B cell (primary cell): ENCODE data around the gene CCL3. TPM values are rescaled to one million over a fixed set of nuclear protein-coding genes. Genes with fewer than 3 reads are reported as not detected.
"Not testable (repeated sequence)": the region's sequence is repeated elsewhere in the genome, so short reads cannot be mapped to it uniquely, and the experiment has no call there.

Source experiments
- ATAC-seq: fragments of 200-7000 bp; cut with Tn5 transposase; one replicate; pipeline ENCODE4 v1.10.0; 2021; ENCODE audit warnings: low read depth, mild to moderate bottlenecking, moderate number of reproducible peaks, moderate library complexity
- CTCF ChIA-PET: fragments of 350-600 bp; sonication (Branson Sonifier 250); formaldehyde crosslinking; loops from one replicate; lab custom pipeline; 2021; ENCODE audit warnings: antibody characterized with exemption, inconsistent platforms; lab: Charles Lee
- POLR2A ChIA-PET: fragments of 350-600 bp; sonication (Branson Sonifier 250); formaldehyde crosslinking; loops from one replicate; lab custom pipeline; 2021; ENCODE audit warnings: antibody characterized with exemption; lab: Charles Lee
- DNase-seq: peaks from one replicate; pipeline ENCODE4 v3.0.0; 2013
- H2AFZ ChIP-seq: 2 replicates; pipeline ENCODE4 v1.6.1; 2012; ENCODE audit warnings: mild to moderate bottlenecking, low read depth, low read length; ENCODE audit not compliant: insufficient read depth, poor library complexity, severe bottlenecking
- H3K27ac ChIP-seq, 2 donors: 1 replicate in 1 of 2; 2 replicates in 1 of 2; pipeline ENCODE4 v1.5.1; 2012 to 2013; ENCODE audit warnings: low read length in 2 of 2, mild to moderate bottlenecking in 2 of 2, moderate library complexity in 1 of 2
- H3K27me3 ChIP-seq, 4 experiments: fragments of 200-600 bp in 1 of 4; sonication (generic) in 1 of 4; replicated peaks in 1 of 4; 1 replicate in 2 of 4; 2 replicates in 2 of 4; pipeline versions ENCODE4 v1.6.1 to v1.7.0; 2013 to 2016; ENCODE audit warnings: low read length in 3 of 4, mild to moderate bottlenecking in 2 of 4, mixed read lengths in 1 of 4, moderate library complexity in 1 of 4; ENCODE audit not compliant: insufficient read depth in 4 of 4, control insufficient read depth in 3 of 4; ENCODE audit errors: control extremely low read depth in 1 of 4
- H3K36me3 ChIP-seq, 2 experiments: replicated peaks in 1 of 2; 1 replicate in 1 of 2; 2 replicates in 1 of 2; pipeline versions ENCODE4 v1.6.1 to v1.7.1; 2013; ENCODE audit warnings: low read length in 1 of 2; ENCODE audit not compliant: insufficient read depth in 2 of 2, control insufficient read depth in 1 of 2; ENCODE audit errors: control extremely low read depth in 1 of 2, extremely low read depth in 1 of 2
- H3K4me1 ChIP-seq, 2 donors: fragments of 200-600 bp in 1 of 2; sonication (generic) in 1 of 2; 1 replicate in 1 of 2; 2 replicates in 1 of 2; pipeline versions ENCODE4 v1.5.1 to v1.6.1; 2013 to 2017; ENCODE audit warnings: low read length in 2 of 2; ENCODE audit not compliant: control insufficient read depth in 2 of 2, insufficient read depth in 2 of 2
- H3K4me2 ChIP-seq: replicated peaks from 2 replicates; pipeline ENCODE3; 2012; ENCODE audit warnings: mild to moderate bottlenecking, low read depth, low read length; ENCODE audit not compliant: poor library complexity, severe bottlenecking
- H3K4me3 ChIP-seq, 5 experiments: fragments of 200-600 bp in 1 of 5; sonication (generic) in 1 of 5; 1 replicate in 3 of 5; 2 replicates in 2 of 5; pipeline versions ENCODE4 v1.5.1 to v1.7.0; 2011 to 2016; ENCODE audit warnings: low read length in 4 of 5, mild to moderate bottlenecking in 4 of 5, low read depth in 2 of 5, control low read depth in 1 of 5, moderate library complexity in 1 of 5; ENCODE audit not compliant: insufficient read depth in 1 of 5; ENCODE audit errors: control extremely low read depth in 1 of 5, extremely low read depth in 1 of 5
- H3K79me2 ChIP-seq: fragments of 200-600 bp; sonication (generic); one replicate; pipeline ENCODE4 v1.6.0; 2016; ENCODE audit warnings: low read length; ENCODE audit not compliant: control insufficient read depth, insufficient read depth
- H3K9ac ChIP-seq: fragments of 200-600 bp; sonication (generic); 2 replicates; pipeline ENCODE4 v1.6.1; 2017; ENCODE audit warnings: mild to moderate bottlenecking, low read length, moderate library complexity
- H3K9me3 ChIP-seq, 3 donors: one replicate each; pipeline versions ENCODE4 v1.6.1 to v1.7.1; 2013; ENCODE audit warnings: low read length in 2 of 3; ENCODE audit not compliant: control insufficient read depth in 2 of 3, insufficient read depth in 1 of 3; ENCODE audit errors: control extremely low read depth in 1 of 3
- H4K20me1 ChIP-seq: 2 replicates; pipeline ENCODE4 v1.6.0; 2012; ENCODE audit warnings: mild to moderate bottlenecking, low read length; ENCODE audit not compliant: insufficient read depth, control insufficient read depth, poor library complexity, severe bottlenecking
- H3K27ac Mint-ChIP-seq: one replicate; pipeline ENCODE4 v1.8.0; 2021; ENCODE audit warnings: mixed read lengths
- H3K27me3 Mint-ChIP-seq: one replicate; pipeline ENCODE4 v1.8.0; 2021; ENCODE audit warnings: mixed read lengths
- H3K4me1 Mint-ChIP-seq: one replicate; pipeline ENCODE4 v1.8.0; 2021; ENCODE audit warnings: mixed read lengths
- H3K4me3 Mint-ChIP-seq: one replicate; pipeline ENCODE4 v1.8.0; 2021; ENCODE audit warnings: mixed read lengths
- H3K9me3 Mint-ChIP-seq: one replicate; pipeline ENCODE4 v1.8.0; 2022; ENCODE audit warnings: mixed read lengths; ENCODE audit not compliant: insufficient read depth
- EZH2 ChIP-seq: IDR thresholded peaks from 2 replicates; pipeline ENCODE4 v1.6.1; 2012; ENCODE audit warnings: borderline replicate concordance, low read depth, mild to moderate bottlenecking, moderate library complexity, low read length; ENCODE audit not compliant: insufficient read depth, poor library complexity, severe bottlenecking
- WGBS: methylation state at CpG from one replicate; pipeline ENCODE4 v1.1.5; 2013; ENCODE audit warnings: missing lambda C conversion rate; ENCODE audit not compliant: insufficient coverage; 5-methylcytosine and 5-hydroxymethylcytosine counted together
- intact Hi-C: fragments of 100-400 bp; cut with micrococcal nuclease; formaldehyde crosslinking; loops from one replicate; pipeline ENCODE4 v1.10.0; 2022
- polyA plus RNA-seq: library from polyadenylated mRNA; depleted of rRNA; stranded (reverse); fragments of >200 nt; gene quantifications from 2 replicates; pipeline ENCODE4 v1.2.3, GENCODE V29; 2012
- total RNA-seq, 2 donors: library from RNA; stranded (reverse); fragments of 120-200 nt in 1 of 2; gene quantifications; 1 replicate in 1 of 2; 2 replicates in 1 of 2; pipeline versions ENCODE4 v1.2.3 to v1.2.4, GENCODE V29; 2013 to 2022
- TF ChIP-seq, protein P1 (sequence below): fragments of 200-600 bp; IDR thresholded peaks from one replicate; pipeline ENCODE4 v1.8.0; 2022; ENCODE audit warnings: antibody characterized with exemption, mild to moderate bottlenecking

CCL3 gene
- total and polyA plus RNA-seq, 2 donors (not counting 1 experiment from before 2014, with no cell fraction given), result 5.7 to 31.3 TPM

DNA sequence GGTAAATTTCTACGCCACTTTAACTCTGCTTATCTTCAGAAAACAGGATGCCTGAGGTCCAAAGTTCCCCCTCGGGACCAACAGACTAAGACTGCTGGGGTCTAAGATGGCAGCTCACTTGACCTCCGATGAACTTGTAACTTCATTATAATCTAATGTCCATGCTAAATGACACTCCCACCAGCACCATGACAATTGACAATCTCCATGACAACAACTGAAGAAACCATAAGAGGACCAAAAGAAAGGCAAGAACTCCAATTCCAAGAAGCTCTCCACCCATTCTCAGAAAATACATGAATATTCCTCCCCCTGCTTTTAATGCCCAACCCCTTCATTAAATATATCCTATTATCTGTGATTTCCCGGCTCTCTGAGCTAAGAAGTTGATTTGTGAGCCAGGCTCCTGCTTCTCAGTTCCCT, 21.1 kb upstream of the CCL3 start:
- Mint-ChIP-seq H3K4me3 (peak overlapping the region; percentile 14), H3K27ac (no peak overlapping the region), H3K9me3 (peaks cover 11% of the 10 kb centered on the region), H3K4me1 (peaks cover 31% of the 10 kb centered on the region), H3K27me3 (peaks cover 18% of the 10 kb centered on the region)
- Histone ChIP-seq H3K4me1 (peaks cover 12 to 20% of the 10 kb centered on the region in 2 donors), H3K79me2 (no peaks in the 10 kb centered on the region), H2AFZ (no peak overlapping the region), H3K4me2 (no peak overlapping the region), H3K27me3 (peaks cover 0 to 4% (median 0%) of the 10 kb centered on the region in 4 experiments), H4K20me1 (no peaks in the 10 kb centered on the region), H3K27ac (peak overlapping the region in 1 of 2 donors; percentile 20), H3K4me3 (no peak overlapping the region), H3K9ac (no peak overlapping the region), H3K36me3 (no peaks in the 10 kb centered on the region), H3K9me3 (peaks cover 1 to 15% (median 9%) of the 10 kb centered on the region in 3 donors)
- DNase-seq, result no peak
- ChIA-PET CTCF (interaction anchor here (1.4 kb wide), 1 partner anchor 21 kb away, joined by 4 read pairs; the partner anchor contains the start of gene CCL3), POLR2A (no interaction called here)
- TF ChIP-seq, protein P1, sequence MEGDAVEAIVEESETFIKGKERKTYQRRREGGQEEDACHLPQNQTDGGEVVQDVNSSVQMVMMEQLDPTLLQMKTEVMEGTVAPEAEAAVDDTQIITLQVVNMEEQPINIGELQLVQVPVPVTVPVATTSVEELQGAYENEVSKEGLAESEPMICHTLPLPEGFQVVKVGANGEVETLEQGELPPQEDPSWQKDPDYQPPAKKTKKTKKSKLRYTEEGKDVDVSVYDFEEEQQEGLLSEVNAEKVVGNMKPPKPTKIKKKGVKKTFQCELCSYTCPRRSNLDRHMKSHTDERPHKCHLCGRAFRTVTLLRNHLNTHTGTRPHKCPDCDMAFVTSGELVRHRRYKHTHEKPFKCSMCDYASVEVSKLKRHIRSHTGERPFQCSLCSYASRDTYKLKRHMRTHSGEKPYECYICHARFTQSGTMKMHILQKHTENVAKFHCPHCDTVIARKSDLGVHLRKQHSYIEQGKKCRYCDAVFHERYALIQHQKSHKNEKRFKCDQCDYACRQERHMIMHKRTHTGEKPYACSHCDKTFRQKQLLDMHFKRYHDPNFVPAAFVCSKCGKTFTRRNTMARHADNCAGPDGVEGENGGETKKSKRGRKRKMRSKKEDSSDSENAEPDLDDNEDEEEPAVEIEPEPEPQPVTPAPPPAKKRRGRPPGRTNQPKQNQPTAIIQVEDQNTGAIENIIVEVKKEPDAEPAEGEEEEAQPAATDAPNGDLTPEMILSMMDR, result no peak
- no peak for TF ChIP-seq EZH2
- ATAC-seq, result no peak
- intact Hi-C loops, result no loop called here
- 26% methylated on average over 3 of the region's 4 CpGs for WGBS

DNA sequence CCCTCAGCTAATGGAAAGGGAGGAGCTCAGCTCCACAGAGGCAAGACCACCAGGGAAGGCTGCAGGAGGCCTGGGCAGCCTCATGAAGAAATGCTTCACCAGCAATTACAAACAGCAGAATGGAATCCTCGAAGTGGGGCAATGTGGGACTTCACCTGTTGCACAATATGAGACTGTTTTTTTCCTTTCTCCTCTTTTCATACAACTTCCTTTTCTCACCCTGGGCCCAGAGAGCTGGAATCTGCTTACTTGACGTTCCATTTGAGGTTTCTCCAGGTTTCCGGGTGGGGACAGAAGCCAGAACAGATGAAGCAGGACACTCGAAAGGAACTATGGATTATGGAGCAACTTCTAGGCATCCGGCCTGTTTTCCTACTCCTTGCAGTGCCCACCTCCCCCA, 18.3 kb upstream of the CCL3 start:
- H3K27me3 ChIP-seq, H3K27ac ChIP-seq, H4K20me1 ChIP-seq, DNase-seq, H3K9me3 Mint-ChIP-seq, intact Hi-C loops, H3K9ac ChIP-seq, H3K79me2 ChIP-seq, H3K4me3 ChIP-seq, H3K27ac Mint-ChIP-seq, H3K9me3 ChIP-seq, H3K4me3 Mint-ChIP-seq, H2AFZ ChIP-seq, POLR2A ChIA-PET, H3K4me2 ChIP-seq, ATAC-seq, H3K36me3 ChIP-seq: not testable (repeated sequence)
- peaks cover 49% of the 10 kb centered on the region for H3K4me1 Mint-ChIP-seq
- H3K4me1 ChIP-seq, result peaks cover 30 to 44% of the 10 kb centered on the region in 2 donors
- peaks cover 29% of the 10 kb centered on the region for H3K27me3 Mint-ChIP-seq
- CTCF ChIA-PET, result interaction anchor here (1.1 kb wide), 1 partner anchor 139 kb away, joined by 3 read pairs; no protein-coding TSS in a partner anchor
- WGBS, result 60% methylated on average over 1 of the region's 5 CpGs
